ENCODE measurements around the gene GLP2R.

GLP2R gene

DNA sequence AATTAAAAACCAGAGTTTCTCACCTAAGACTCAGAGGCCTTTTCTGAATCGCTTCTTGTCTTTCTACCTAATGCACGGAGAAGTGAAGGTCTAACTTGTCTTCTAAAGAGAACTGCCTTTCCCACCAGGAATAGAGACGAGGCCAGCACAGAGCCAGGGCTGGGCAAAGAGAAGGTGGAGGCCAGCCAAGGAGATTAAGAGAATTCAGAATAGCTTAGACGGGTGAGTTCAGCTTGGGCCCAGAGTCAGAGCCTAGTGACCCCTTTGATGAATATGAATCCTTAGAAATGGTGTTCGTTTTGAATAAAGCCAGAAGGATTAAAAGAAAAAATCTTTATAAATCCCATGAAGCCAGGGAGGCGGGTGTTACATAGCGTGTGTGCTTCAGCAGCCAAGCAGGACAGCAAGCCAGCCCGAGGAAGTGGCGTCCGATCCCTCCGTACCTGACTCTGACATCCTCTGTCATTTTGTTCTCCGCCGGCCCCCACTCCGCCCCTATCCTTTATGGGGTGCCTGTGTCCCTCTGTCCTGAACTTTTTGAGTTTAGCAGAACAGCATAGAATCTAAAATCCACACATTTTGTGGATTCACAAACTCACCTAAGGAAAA lies 11.3 kb upstream of the GLP2R start:
- DNase-seq, result no peak

DNA sequence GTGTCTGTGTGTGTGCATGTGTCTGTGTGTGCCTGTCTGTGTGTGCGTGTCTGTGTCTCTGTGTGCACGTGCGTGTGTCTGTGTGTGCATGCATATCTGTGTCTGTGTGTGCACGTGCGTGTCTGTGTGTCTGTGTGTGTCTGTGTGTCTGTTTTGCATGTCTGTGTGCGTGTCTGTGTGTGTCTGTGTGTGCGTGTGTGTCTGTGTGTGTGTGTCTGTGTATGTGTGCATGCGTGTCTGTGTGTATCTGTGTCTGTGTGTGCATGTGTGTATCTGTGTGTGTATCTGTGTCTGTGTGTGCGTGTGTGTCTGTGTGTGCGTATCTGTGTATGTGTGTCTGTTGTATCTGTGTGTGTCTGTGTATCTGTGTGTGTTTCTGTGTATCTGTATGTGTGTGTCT lies 9.3 kb upstream of the GLP2R start:
- no peak for DNase-seq

GRCh38 chr17:9817086-9817485 lies 8.6 kb upstream of the GLP2R start:
- DNase-seq, result no peak

DNA sequence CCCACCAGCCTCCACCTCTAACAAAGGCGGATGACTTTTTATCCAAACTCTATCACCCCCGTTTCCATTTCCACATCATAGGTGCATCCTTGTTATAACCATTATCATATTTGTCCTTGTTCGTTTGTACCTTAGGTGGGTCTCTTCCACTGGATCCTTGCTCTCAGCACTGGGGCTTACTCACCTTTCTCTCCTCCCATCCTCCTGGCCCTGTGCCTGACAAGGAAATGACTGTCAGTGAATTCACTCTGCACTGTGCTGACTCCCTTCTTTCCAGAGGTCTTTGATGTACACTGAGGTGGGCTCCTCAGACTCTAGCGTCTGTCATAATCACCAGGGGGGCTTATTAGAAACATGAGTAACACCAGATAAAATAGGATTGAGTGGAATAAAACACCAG lies 7.0 kb upstream of the GLP2R start:
- DNase-seq, result no peak

GRCh38 chr17:9820448-9820847 lies 5.3 kb upstream of the GLP2R start:
- no peak for DNase-seq

DNA sequence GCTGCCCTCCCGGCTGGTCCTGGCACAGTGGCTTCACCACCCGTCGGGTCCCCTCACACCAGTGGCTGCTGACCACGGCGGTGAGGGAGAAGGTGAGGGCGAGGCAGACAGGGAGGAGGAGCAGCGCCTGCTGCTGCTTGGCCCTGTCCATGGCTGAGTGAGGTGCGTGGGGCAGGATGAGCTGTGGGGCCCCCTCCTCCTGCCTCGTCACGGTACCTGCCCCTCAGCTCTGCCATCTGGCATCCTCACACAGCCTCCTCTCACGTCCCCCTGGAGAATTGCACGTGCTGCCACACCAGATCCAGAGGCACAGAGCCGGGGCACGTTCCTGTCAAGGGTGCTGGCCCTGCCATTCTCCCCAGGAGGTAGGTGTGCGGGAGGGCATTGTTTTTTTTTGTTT lies 3.8 kb upstream of the GLP2R start, which contains the start of gene GSG1L2:
GSG1L2 (minus strand) TSS at position 159 of the 400 bp plus-strand sequence; CDS start at position 151, 8 bp downstream.
- DNase-seq, result no peak

GRCh38 chr17:9824094-9824493 lies 1.6 kb upstream of the GLP2R start:
- DNase-seq, result no peak

DNA sequence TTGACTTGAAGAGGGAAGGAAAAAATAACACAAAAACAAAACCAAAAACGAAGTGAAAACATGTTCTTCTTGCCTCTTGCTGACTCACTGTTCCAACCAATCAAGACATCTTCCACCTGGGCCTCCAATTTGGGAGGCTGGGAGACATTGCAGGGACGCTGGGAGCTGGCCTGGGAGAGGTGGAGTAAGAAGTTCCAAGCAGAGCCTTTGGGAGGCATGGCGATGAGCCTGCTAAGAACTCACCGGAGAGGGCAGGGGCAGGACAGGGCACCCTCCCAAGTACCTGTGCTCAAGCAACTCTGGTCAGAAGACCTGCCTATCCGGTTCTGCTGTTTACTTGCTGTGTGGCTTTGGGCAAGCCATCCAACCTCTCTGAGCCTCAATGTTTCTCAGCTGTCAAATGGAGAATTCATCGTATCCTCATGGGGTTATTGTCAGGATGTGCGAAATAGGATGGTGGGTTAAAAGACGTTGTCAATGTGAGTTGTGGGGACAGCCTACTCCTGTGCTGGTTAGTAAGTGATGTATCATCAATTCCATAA lies 856 bp upstream of the GLP2R start:
- no peak for DNase-seq

GRCh38 chr17:9828296-9829295 lies 2.9 kb downstream of the GLP2R start:
- DNase-seq, result no peak

- no peak for DNase-seq
Measured at GRCh38 chr17:9829343-9829742, 3.6 kb downstream of the GLP2R start.

DNA sequence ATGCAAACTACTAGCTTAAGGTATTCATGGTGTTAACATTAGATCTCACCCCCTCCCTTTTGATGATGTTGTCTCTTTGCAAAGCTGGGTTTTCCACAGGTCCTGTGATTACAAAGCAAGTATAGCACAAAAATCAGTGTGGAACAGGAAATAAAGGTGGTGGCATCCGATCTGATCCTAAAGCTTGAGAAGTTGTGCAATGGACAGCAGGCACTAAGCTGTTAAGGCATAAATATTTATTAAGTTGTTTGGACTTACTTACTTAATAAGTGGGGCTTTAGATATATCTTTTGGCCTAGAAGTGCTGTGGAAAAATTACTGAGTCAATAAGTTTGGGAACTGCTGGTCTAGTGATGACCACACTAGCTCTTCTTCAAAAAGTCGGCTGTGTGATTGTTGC lies 5.0 kb downstream of the GLP2R start:
- no peak for DNase-seq

DNA sequence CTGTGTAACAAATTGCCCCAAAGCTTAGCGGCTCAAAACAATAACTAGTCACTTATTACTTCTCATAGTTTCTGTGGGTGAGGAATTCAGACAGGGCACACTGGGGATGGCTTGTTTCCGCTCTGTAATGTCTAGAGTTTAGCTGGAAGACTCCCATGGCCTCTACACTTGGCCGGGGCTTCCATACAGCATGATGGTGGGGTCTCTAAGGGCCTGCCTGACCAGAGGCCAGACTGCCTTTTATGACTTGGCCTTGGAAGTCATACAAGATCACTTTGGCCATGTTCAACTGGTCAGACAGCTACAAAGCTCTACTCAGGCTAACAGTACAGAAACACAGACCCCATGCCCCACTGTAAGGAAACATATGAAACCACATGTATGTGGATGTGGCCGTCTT lies 8.2 kb downstream of the GLP2R start:
- DNase-seq, result no peak

GRCh38 chr17:9837551-9838471 lies 12.1 kb downstream of the GLP2R start:
- DNase-seq, result no peak

GRCh38 chr17:9839433-9839832 lies 13.7 kb downstream of the GLP2R start:
- no peak for DNase-seq

- DNase-seq, result no peak
Measured at GRCh38 chr17:9842057-9842758, 16.5 kb downstream of the GLP2R start.

GRCh38 chr17:9843152-9844010 lies 17.7 kb downstream of the GLP2R start:
- DNase-seq, result no peak

DNA sequence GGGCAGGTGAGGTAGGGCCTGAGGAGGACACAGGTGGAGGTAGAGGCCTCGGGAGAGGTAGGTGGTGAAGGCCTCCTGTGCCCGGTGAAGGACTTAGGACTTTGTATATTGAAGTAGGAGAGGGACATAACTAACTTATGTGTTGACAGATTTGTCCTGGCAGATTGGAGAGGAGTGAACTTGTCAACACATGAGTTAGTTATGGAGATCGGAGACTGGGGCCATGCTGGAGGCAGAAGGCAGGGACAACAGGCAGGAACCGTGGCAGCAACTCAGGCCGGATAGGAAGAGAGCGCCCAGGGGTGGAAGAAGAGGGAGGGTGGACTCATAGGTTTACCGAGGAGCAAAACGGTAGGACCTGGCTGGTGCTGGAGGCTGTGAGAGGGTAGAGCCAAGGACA lies 18.4 kb downstream of the GLP2R start:
- no peak for DNase-seq

DNA sequence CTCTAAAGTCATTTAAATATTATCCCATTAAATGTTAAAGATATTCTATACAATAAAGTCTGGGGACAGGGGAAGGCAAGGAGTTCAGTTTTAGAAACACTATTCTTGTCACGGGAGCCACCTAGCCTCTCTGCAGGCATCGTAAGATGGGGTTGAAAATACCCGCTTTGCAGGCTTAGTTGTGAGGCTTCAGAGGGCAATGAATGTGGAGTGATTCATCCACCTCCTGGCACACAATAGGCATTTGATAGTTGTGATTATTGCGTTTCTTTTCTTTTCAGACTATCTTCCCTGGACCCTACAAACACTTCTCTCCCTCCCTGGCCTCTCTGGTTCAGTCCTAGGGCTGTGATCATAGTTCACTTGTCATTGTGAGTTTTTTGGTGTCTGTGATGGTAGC lies 19.6 kb downstream of the GLP2R start:
- no peak for DNase-seq

DNA sequence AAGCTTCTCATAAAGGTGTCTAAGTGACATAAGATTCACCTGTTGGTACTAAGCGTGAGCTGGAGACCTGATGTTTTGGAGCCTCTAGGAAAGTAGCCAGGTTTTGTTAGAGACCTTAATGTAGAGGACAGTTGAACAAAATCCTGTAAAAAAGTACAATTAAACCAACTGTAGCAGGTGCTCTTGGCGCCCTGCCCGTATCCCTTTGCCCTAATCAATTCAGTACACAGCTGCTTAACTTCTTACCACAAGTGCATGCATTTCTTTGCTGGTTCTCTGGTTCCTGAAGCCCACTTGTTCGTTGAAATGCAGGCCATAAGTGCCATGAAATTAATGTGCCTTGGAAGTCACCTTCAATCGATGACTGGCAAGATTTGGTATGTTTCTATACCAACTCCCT lies 24.4 kb downstream of the GLP2R start:
- DNase-seq, result no peak

DNA sequence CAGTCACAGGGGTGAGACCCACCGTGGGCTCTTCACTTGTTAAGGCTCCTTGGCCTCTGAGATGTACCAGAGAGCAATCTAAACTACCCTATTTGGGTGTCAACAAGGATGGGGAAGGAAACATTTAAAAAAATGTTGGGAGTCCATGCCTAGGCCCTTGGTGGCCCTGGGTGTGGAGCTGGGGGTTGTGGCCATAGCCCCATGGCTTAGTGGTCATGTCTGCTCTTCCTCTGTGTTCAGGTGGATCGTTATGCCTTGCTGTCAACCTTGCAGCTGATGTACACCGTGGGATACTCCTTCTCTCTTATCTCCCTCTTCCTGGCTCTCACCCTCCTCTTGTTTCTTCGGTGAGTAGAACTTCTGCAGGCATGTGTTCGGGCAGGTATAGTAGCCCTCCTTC lies 28.5 kb downstream of the GLP2R start:
- no peak for DNase-seq

GRCh38 chr17:9855036-9855435 lies 29.3 kb downstream of the GLP2R start:
- no peak for DNase-seq
